Bronchial epithelial cell (primary cell): ENCODE results near the gene OXER1. TPM values are rescaled to one million over a fixed set of nuclear protein-coding genes. Genes with fewer than 3 reads are reported as not detected.
A peak's percentile ranks its signal among the peaks of the same experiment; 100 is the strongest.

Experiments used
- DNase-seq: peaks from one replicate; pipeline ENCODE4 v3.0.0-alpha.2; 2010; ENCODE audit warnings: low read depth
- FAIRE-seq: peaks from 2 replicates; lab custom pipeline; 2011; peaks lifted over from hg19 to GRCh38; lab: Jason Lieb, UNC
- H3K27me3 ChIP-seq: 2 replicates; pipeline ENCODE4 v1.5.1; 2011; ENCODE audit warnings: low read length; ENCODE audit not compliant: control insufficient read depth, insufficient read depth
- H3K36me3 ChIP-seq: 2 replicates; pipeline ENCODE4 v1.5.1; 2011; ENCODE audit warnings: low read length; ENCODE audit not compliant: control insufficient read depth, insufficient read depth
- H3K4me3 ChIP-seq: 2 replicates; pipeline ENCODE4 v1.5.1; 2011; ENCODE audit warnings: mild to moderate bottlenecking, low read depth, low read length, control low read depth
- CTCF ChIP-seq: IDR thresholded peaks from 2 replicates; pipeline ENCODE4 v1.5.1; 2011; ENCODE audit warnings: mild to moderate bottlenecking, moderate library complexity, low read length, control low read depth, inconsistent platforms; ENCODE audit not compliant: insufficient read depth, severe bottlenecking
- total RNA-seq: library from RNA; depleted of rRNA; stranded (reverse); fragments of >200 nt; gene quantifications from 2 replicates; pipeline ENCODE4 v1.2.1, GENCODE V29; 2014

OXER1 gene
- total RNA-seq, 1 donor from 2014 or later = not detected

GRCh38 chr2:42809131-42809818 lies 45.3 kb upstream of the OXER1 start:
- Histone ChIP-seq H3K27me3 (no peaks in the 10 kb centered on the region), H3K36me3 (no peaks in the 10 kb centered on the region), H3K4me3 (peak overlapping the region; percentile 53)
- no peak for DNase-seq
- TF ChIP-seq CTCF = no peak
- no peak for FAIRE-seq

- no peaks in the 10 kb centered on the region for H3K36me3 ChIP-seq
- TF ChIP-seq CTCF = no peak
- FAIRE-seq = no peak
- DNase-seq = no peak
- no peak overlapping the region for H3K4me3 ChIP-seq
- H3K27me3 ChIP-seq = no peaks in the 10 kb centered on the region
Observed at GRCh38 chr2:42808301-42808700, 44.4 kb upstream of the OXER1 start.

GRCh38 chr2:42806786-42807185 lies 42.9 kb upstream of the OXER1 start:
- no peak for TF ChIP-seq CTCF
- Histone ChIP-seq H3K27me3 (no peaks in the 10 kb centered on the region), H3K36me3 (no peaks in the 10 kb centered on the region), H3K4me3 (no peak overlapping the region)
- DNase-seq (no peak), FAIRE-seq (no peak)

GRCh38 chr2:42804891-42805290 lies 41.0 kb upstream of the OXER1 start:
- Histone ChIP-seq H3K27me3 (no peaks in the 10 kb centered on the region), H3K36me3 (no peaks in the 10 kb centered on the region), H3K4me3 (no peak overlapping the region)
- no peak for TF ChIP-seq CTCF
- no peak for FAIRE-seq
- DNase-seq = no peak

- Histone ChIP-seq H3K4me3 (no peak overlapping the region), H3K27me3 (no peaks in the 10 kb centered on the region), H3K36me3 (no peaks in the 10 kb centered on the region)
- FAIRE-seq = no peak
- DNase-seq = peak; percentile 58
- TF ChIP-seq CTCF = no peak
Observed at GRCh38 chr2:42804338-42804737, 40.4 kb upstream of the OXER1 start.

GRCh38 chr2:42802150-42802549 lies 38.2 kb upstream of the OXER1 start:
- H3K36me3 ChIP-seq = no peaks in the 10 kb centered on the region
- H3K4me3 ChIP-seq = no peak overlapping the region
- FAIRE-seq (no peak), DNase-seq (no peak)
- no peaks in the 10 kb centered on the region for H3K27me3 ChIP-seq
- TF ChIP-seq CTCF = no peak
